Measurements from ENCODE around the gene BCAS3.

DNA sequence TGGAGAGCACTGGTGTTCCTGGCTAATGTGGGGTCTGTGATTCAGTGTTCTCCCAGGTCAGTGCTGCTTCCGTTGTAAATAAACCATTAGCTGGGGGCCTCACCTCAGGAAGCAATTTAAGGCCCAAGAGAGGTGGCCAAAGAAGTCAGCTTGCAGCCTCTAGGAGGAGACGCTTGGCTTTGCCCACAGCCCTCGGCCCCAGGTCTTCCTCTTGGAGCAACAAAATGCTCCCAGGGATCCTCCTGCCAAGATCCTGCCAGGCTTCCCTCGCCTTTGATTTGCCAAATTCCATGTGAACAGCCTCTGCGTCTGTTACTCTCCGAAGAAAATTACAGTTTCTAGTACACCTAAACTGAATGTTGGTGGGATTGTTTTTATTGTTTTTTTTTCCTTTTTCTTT lies 659.6 kb downstream of the BCAS3 start:
- TF ChIP-seq GATA2 (IDR thresholded peaks at IDR 0.05; ENCODE audit: low read depth, low read length) (no peak), GATA3 (IDR thresholded peaks at IDR 0.05; ENCODE audit: low read depth, low read length) (no peak)

All from SH-SY5Y (cell line).